ENCODE data around the gene KIF9. TPM values are rescaled to one million over a fixed set of nuclear protein-coding genes. Genes with fewer than 3 reads are reported as not detected.

KIF9 gene
- total RNA-seq, 1 experiment from 2014 or later, result 8.9 TPM

DNA sequence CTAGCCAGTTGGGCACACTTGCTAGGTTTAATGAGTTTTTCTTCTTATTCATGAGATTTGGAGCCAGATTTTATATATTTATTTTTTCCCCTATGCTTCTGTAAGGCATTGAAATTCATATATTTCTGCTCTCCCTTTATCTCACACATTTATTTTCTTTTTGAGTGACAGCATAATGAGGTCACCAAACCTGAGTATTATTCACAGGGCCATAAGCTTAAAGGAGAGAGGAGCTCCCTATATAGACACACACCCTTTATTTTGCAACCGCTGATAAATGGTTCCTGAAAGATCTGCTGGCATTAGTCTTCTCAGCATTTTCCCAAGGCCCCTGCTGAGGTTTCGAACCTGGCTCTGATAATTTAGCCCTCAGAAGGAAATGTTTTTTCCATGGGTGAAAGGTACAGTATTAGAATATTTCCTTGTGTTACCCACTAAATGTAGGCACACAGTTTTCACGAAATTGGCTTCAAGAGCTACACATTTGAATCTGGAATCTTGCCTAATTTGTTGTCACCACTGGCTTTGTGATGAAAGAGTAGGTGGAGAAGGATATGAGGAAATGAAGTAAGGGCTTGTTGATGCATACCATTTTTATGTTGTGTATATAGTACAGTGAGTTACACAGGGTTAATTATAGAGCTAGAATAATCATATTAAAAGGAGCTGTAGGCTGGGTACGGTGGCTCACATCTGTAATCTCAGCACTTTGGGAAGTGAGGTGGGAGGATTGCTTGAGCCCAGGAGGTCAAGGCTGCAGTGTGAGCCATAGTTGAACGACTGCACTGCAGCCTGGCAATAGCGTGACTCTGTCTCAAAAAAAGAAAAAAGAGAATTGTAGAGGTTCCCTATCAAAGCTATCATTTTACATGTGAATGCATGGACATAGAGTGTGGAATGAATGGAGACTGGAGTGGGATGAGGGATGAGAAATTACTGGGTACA lies 6.6 kb upstream of the KIF9 start:
- ChIA-PET CTCF (no interaction called here), POLR2A (no interaction called here)
- Histone ChIP-seq H3K9me3 (ENCODE audit: control insufficient read depth, insufficient read depth, low read depth, low read length) (no peaks in the 10 kb centered on the region), H3K36me3 (ENCODE audit: control insufficient read depth, insufficient read depth, low read length) (no peaks in the 10 kb centered on the region), H3K4me3 (ENCODE audit: low read depth in 2 of 2, low read length in 2 of 2) (no peak overlapping the region), H3K27me3 (ENCODE audit: control insufficient read depth, insufficient read depth, low read length) (no peaks in the 10 kb centered on the region), H3K27ac (ENCODE audit: low read length) (no peak overlapping the region), H3K4me1 (ENCODE audit: control insufficient read depth, insufficient read depth, low read length) (no peaks in the 10 kb centered on the region)
- no peak for TF ChIP-seq SIN3A (IDR thresholded peaks at IDR 0.05; ENCODE audit: borderline replicate concordance, insufficient read depth, low read depth, low read length)
- TF ChIP-seq, protein P1, sequence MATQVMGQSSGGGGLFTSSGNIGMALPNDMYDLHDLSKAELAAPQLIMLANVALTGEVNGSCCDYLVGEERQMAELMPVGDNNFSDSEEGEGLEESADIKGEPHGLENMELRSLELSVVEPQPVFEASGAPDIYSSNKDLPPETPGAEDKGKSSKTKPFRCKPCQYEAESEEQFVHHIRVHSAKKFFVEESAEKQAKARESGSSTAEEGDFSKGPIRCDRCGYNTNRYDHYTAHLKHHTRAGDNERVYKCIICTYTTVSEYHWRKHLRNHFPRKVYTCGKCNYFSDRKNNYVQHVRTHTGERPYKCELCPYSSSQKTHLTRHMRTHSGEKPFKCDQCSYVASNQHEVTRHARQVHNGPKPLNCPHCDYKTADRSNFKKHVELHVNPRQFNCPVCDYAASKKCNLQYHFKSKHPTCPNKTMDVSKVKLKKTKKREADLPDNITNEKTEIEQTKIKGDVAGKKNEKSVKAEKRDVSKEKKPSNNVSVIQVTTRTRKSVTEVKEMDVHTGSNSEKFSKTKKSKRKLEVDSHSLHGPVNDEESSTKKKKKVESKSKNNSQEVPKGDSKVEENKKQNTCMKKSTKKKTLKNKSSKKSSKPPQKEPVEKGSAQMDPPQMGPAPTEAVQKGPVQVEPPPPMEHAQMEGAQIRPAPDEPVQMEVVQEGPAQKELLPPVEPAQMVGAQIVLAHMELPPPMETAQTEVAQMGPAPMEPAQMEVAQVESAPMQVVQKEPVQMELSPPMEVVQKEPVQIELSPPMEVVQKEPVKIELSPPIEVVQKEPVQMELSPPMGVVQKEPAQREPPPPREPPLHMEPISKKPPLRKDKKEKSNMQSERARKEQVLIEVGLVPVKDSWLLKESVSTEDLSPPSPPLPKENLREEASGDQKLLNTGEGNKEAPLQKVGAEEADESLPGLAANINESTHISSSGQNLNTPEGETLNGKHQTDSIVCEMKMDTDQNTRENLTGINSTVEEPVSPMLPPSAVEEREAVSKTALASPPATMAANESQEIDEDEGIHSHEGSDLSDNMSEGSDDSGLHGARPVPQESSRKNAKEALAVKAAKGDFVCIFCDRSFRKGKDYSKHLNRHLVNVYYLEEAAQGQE (IDR thresholded peaks at IDR 0.05; ENCODE audit: insufficient read depth in 1 of 2, low read depth in 2 of 2, low read length in 1 of 2), result no peak
- no peak for TF ChIP-seq TCF7L2 (IDR thresholded peaks at IDR 0.05; ENCODE audit: low read depth, low read length)
- TF ChIP-seq CTCF (IDR thresholded peaks at IDR 0.05), result no peak
- TF ChIP-seq POLR2AphosphoS5 (IDR thresholded peaks at IDR 0.05; ENCODE audit: low read depth, low read length), result no peak
- intact Hi-C loops (cut with micrococcal nuclease; ENCODE audit: unreplicated experiment), result no loop called here
- in situ Hi-C loops (cut with HindIII; ENCODE audit: low pct_unique_long_range_greater_than_20kb, low sequenced_read_pairs), result no loop called here
- DNase-seq (ENCODE audit: low read depth, low spot score), result no peak
- no TSS peak for BruUV-seq (replicated peaks)
- no peak for ATAC-seq

GRCh38 chr3:47283591-47284364 lies 1.2 kb upstream of the KIF9 start:
- no peaks in the 10 kb centered on the region for H3K9me3 ChIP-seq (ENCODE audit: control insufficient read depth, insufficient read depth, low read depth, low read length)
- intact Hi-C loops (cut with micrococcal nuclease; ENCODE audit: unreplicated experiment), result no loop called here
- peak overlapping the region; percentile 90 for H3K27ac ChIP-seq (ENCODE audit: low read length)
- H3K36me3 ChIP-seq (ENCODE audit: control insufficient read depth, insufficient read depth, low read length), result peaks cover 3% of the 10 kb centered on the region; the same call in 1 of the 2 replicates
- peaks cover 6% of the 10 kb centered on the region; the same call in 1 of the 2 replicates for H3K4me1 ChIP-seq (ENCODE audit: control insufficient read depth, insufficient read depth, low read length)
- BruUV-seq (replicated peaks), result TSS peak; percentile 96
- ATAC-seq, result no peak
- POLR2A ChIA-PET, result no interaction called here
- CTCF ChIA-PET, result no interaction called here
- in situ Hi-C loops (cut with HindIII; ENCODE audit: low pct_unique_long_range_greater_than_20kb, low sequenced_read_pairs), result no loop called here
- no peak for DNase-seq (ENCODE audit: low read depth, low spot score)
- no peaks in the 10 kb centered on the region for H3K27me3 ChIP-seq (ENCODE audit: control insufficient read depth, insufficient read depth, low read length)
- peak overlapping the region; percentile 91 to 94 for H3K4me3 ChIP-seq (ENCODE audit: low read depth in 2 of 2, low read length in 2 of 2)
- no peak for TF ChIP-seq SIN3A (IDR thresholded peaks at IDR 0.05; ENCODE audit: borderline replicate concordance, insufficient read depth, low read depth, low read length)
- TF ChIP-seq POLR2AphosphoS5 (IDR thresholded peaks at IDR 0.05; ENCODE audit: low read depth, low read length), result no peak
- TF ChIP-seq, protein P1 (IDR thresholded peaks at IDR 0.05; ENCODE audit: insufficient read depth in 1 of 2, low read depth in 2 of 2, low read length in 1 of 2), result no peak
- no peak for TF ChIP-seq TCF7L2 (IDR thresholded peaks at IDR 0.05; ENCODE audit: low read depth, low read length)
- TF ChIP-seq CTCF (IDR thresholded peaks at IDR 0.05), result no peak
